Right atrium auricular region (tissue), 2 donors: ENCODE data around the gene RAB11FIP2. TPM values are rescaled to one million over a fixed set of nuclear protein-coding genes. Genes with fewer than 3 reads are reported as not detected.

ENCODE experiments used
- DNase-seq: peaks from one replicate; pipeline ENCODE4 v3.0.0-alpha.2; 2019; ENCODE audit warnings: low spot score
- H3K27ac ChIP-seq, 2 donors: fragments of 200-600 bp; sonication (generic); 1 replicate in 1 of 2; 2 replicates in 1 of 2; pipeline ENCODE4 v1.5.1; 2016 to 2019
- H3K27me3 ChIP-seq, 2 donors: fragments of 200-600 bp; sonication (generic); one replicate each; pipeline versions ENCODE4 v1.5.1 to v1.6.0; 2017 to 2019
- H3K36me3 ChIP-seq: fragments of 200-600 bp; sonication (generic); one replicate; pipeline ENCODE4 v1.5.1; 2016
- H3K4me1 ChIP-seq, 2 donors: fragments of 200-600 bp; sonication (generic); one replicate each; pipeline versions ENCODE4 v1.5.1 to v1.6.0; 2017 to 2019
- H3K4me3 ChIP-seq, 2 donors: fragments of 200-600 bp; sonication (generic); 1 replicate in 1 of 2; 2 replicates in 1 of 2; pipeline ENCODE4 v1.5.1; 2017 to 2019; ENCODE audit warnings: mild to moderate bottlenecking in 1 of 2, moderate library complexity in 1 of 2
- H3K9me3 ChIP-seq, 2 donors: fragments of 200-600 bp; sonication (generic); one replicate each; pipeline ENCODE4 v1.5.1; 2019
- total RNA-seq, 2 donors: library from RNA; depleted of rRNA; stranded (reverse); fragments of >200 nt; gene quantifications; one replicate each; pipeline ENCODE4 v1.1.0, GENCODE V29; 2016
- TF ChIP-seq, protein P1 (sequence below), 2 donors: fragments of 200-600 bp; sonication (generic); IDR thresholded peaks; one replicate each; pipeline ENCODE4 v1.5.1; 2019; ENCODE audit warnings: antibody characterized with exemption in 2 of 2

RAB11FIP2 gene
- total RNA-seq, 2 donors from 2014 or later, result 13.2 to 13.4 TPM

DNA sequence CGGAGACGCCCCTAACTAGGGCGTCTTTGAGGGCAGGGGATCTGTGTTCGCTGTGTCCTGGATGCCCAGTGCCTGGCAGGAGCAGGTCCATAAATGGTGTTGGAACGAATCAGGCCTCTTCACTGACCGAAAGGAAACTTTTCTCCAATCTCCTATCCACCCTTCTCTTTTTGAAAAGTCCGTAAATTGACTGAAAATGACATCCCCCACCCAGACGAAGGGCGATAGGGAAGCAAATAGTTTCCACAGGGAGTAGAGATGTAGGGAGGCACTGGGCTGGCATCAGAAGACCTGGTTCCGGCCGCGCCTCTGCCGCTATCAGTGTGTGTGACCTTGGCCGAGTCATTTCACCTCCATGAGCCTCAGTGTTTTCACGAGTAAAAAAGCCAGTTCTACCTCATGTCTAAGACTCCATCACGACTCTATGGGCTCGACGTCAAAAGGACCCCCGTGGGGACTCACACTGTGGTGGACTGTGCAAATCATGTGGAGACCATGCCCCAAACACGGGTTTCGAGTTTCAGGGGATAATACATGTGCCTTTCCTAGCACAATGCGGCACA is 497 bp upstream of the RAB11FIP2 start:
- peak overlapping the region; percentile 84 to 94 for H3K4me3 ChIP-seq
- H3K27ac ChIP-seq, result peak overlapping the region; percentile 92 to 96
- no peaks in the 10 kb centered on the region for H3K9me3 ChIP-seq
- no peaks in the 10 kb centered on the region for H3K27me3 ChIP-seq
- no peaks in the 10 kb centered on the region for H3K36me3 ChIP-seq
- peaks cover 0 to 42% of the 10 kb centered on the region in 2 donors for H3K4me1 ChIP-seq
- TF ChIP-seq, protein P1, sequence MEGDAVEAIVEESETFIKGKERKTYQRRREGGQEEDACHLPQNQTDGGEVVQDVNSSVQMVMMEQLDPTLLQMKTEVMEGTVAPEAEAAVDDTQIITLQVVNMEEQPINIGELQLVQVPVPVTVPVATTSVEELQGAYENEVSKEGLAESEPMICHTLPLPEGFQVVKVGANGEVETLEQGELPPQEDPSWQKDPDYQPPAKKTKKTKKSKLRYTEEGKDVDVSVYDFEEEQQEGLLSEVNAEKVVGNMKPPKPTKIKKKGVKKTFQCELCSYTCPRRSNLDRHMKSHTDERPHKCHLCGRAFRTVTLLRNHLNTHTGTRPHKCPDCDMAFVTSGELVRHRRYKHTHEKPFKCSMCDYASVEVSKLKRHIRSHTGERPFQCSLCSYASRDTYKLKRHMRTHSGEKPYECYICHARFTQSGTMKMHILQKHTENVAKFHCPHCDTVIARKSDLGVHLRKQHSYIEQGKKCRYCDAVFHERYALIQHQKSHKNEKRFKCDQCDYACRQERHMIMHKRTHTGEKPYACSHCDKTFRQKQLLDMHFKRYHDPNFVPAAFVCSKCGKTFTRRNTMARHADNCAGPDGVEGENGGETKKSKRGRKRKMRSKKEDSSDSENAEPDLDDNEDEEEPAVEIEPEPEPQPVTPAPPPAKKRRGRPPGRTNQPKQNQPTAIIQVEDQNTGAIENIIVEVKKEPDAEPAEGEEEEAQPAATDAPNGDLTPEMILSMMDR (IDR thresholded peaks at IDR 0.05), result no peak
- no peak for DNase-seq

DNA sequence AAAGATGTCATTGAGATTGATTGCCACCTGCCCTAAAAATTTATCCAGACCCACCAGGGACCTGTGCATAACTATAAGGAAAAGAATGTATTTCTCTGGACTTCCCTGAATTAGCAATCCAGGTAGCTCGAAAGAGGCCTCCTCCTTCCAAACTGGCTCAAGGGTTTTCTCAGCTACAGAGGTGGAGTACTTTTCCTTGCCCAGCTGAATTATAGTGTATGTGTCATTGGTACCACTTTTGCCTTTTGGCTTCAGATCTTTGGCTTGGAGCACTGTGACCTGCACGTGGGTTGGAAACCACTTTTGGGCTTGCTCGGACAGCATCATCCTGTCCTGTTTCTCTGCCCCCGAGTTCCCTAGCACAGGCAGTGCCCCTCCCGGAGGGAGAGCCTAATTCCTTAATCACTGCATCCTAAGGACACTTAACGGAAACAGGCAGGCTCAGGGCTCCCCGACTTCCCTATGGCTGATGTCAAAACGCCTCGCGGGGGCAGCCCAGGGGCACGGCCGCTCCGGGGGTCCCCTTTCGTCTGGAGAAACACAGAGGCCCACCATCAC is 825 bp downstream of the RAB11FIP2 start:
- no peaks in the 10 kb centered on the region for H3K9me3 ChIP-seq
- H3K27me3 ChIP-seq, result no peaks in the 10 kb centered on the region
- DNase-seq, result peak; percentile 68
- TF ChIP-seq, protein P1 (IDR thresholded peaks at IDR 0.05), result no peak
- peak overlapping the region; percentile 92 to 96 for H3K27ac ChIP-seq
- no peaks in the 10 kb centered on the region for H3K36me3 ChIP-seq
- peak overlapping the region; percentile 84 to 94 for H3K4me3 ChIP-seq
- peaks cover 0 to 55% of the 10 kb centered on the region in 2 donors for H3K4me1 ChIP-seq

DNA sequence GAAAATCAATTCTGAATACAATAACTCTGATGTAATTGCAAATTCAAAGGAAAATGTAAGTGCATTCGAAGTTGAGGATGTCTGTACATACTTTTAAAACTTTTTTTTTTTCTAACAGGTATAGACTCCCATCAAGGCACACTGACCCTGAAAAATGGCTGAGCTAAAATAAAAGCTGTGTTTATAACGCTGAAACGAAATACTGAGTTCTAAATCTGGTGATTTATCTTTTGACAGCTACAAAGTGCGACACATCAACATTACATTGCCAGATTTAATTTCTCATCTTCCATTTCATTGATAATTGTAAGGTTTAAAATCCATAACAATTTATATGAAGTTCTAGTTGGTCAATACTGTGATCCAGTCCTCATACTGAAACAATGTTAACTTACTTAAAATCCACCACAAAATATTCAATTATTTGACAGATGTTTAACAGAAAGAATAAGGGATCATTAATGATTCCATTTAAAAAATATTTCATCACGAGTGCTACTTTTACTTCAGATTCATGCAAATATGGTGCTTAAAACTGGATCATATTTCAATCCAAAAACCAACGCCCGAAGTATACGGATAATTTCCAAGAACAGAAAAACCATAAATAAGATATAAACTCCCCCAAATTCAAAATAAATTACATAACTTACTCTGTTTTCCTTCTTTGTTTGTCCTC is 1.4 kb downstream of the RAB11FIP2 start:
- no peak for DNase-seq
- Histone ChIP-seq H3K9me3 (no peaks in the 10 kb centered on the region), H3K27ac (peak overlapping the region; percentile 92 to 96), H3K4me1 (peaks cover 0 to 61% of the 10 kb centered on the region in 2 donors), H3K36me3 (no peaks in the 10 kb centered on the region), H3K27me3 (no peaks in the 10 kb centered on the region), H3K4me3 (peak overlapping the region; percentile 84 to 94)
- TF ChIP-seq, protein P1 (IDR thresholded peaks at IDR 0.05), result no peak

DNA sequence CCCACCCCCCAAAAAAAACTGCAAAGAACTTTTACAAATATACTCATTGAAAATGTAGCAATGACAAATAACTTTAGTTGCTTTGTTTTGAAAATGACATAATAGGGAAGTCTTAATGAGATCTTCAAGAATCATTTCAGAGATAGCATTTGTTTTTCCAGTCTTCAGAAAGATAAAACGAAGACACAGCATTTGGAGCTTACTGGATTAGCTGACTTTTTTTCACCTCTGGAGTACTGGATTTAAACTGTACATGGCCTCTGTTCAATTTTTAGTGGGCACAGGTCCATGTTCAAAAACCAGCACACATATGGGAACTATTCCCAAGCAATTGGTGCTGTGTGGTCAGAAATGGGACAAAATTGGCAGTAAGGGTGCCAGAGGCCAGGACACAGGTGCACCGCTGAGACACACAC is 3.9 kb downstream of the RAB11FIP2 start:
- H3K27ac ChIP-seq, result peak overlapping the region in 1 of 2 donors; percentile 18
- H3K36me3 ChIP-seq, result no peaks in the 10 kb centered on the region
- peaks cover 0 to 72% of the 10 kb centered on the region in 2 donors for H3K4me1 ChIP-seq
- no peak for DNase-seq
- H3K4me3 ChIP-seq, result no peak overlapping the region
- TF ChIP-seq, protein P1 (IDR thresholded peaks at IDR 0.05), result no peak
- H3K9me3 ChIP-seq, result no peaks in the 10 kb centered on the region
- no peaks in the 10 kb centered on the region for H3K27me3 ChIP-seq

DNA sequence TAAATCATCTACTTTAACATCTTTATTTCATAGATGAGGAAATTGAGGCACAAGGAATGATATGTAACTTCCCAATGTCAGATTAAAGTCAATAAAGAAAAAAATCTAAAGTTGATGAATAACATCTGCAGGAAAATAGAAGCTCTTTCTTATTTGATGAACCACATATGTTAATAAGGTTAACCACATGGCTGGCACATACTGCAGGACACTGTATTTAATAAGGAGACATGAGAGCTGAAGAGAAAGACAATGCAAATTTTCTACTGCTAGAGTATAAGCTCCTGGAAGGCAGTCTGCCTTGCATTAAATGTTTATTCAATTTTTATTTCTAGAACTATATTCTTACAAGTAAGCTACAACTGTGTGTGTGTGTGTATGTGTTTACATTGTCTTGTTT is 4.4 kb downstream of the RAB11FIP2 start:
- H3K27me3 ChIP-seq, result no peaks in the 10 kb centered on the region
- peaks cover 0 to 69% of the 10 kb centered on the region in 2 donors for H3K4me1 ChIP-seq
- H3K9me3 ChIP-seq, result no peaks in the 10 kb centered on the region
- H3K4me3 ChIP-seq, result no peak overlapping the region
- no peaks in the 10 kb centered on the region for H3K36me3 ChIP-seq
- no peak overlapping the region for H3K27ac ChIP-seq
- TF ChIP-seq, protein P1 (IDR thresholded peaks at IDR 0.05), result no peak
- no peak for DNase-seq
